Measurements from ENCODE around the gene SNTB2.

- no peak for TF ChIP-seq POLR2AphosphoS5 (IDR thresholded peaks at IDR 0.05)
- TF ChIP-seq CTCF (IDR thresholded peaks at IDR 0.05), result no peak
Measured at GRCh38 chr16:69260019-69260418, 73.1 kb downstream of the SNTB2 start.
